ENCODE results near the gene BOC. TPM values are rescaled to one million over a fixed set of nuclear protein-coding genes. Genes with fewer than 3 reads are reported as not detected.

BOC gene
- total and polyA plus RNA-seq, 2 experiments from 2014 or later: 2.1 to 4.1 TPM

DNA sequence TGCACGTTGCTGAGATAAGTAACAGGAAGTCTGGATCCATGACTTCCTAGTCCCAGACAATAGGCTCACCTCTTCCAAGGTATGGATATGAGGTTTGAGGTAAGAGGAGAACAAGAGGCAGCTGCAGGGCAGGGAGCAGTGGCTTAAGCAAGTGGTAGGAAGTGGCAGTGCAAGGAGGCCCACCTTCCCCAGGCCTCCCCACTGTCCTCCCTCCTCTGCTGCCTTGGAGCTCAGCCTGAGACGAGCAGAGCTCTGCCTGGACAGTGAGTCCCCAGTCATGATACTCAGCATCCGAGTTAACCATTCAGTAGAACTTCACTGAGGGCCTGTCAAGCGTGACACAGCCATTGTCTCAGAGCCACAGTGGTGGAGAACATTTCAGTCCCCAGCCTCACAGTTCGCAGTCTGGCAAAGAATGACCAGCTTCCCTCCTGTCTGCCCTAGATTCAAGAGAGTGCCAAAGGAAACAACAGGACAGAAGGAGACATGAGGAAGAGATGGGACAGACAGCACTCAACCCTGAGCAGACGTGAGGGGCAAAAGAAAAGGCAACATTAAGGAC, 41.4 kb upstream of the BOC start (continued):
- TF ChIP-seq, protein P1, sequence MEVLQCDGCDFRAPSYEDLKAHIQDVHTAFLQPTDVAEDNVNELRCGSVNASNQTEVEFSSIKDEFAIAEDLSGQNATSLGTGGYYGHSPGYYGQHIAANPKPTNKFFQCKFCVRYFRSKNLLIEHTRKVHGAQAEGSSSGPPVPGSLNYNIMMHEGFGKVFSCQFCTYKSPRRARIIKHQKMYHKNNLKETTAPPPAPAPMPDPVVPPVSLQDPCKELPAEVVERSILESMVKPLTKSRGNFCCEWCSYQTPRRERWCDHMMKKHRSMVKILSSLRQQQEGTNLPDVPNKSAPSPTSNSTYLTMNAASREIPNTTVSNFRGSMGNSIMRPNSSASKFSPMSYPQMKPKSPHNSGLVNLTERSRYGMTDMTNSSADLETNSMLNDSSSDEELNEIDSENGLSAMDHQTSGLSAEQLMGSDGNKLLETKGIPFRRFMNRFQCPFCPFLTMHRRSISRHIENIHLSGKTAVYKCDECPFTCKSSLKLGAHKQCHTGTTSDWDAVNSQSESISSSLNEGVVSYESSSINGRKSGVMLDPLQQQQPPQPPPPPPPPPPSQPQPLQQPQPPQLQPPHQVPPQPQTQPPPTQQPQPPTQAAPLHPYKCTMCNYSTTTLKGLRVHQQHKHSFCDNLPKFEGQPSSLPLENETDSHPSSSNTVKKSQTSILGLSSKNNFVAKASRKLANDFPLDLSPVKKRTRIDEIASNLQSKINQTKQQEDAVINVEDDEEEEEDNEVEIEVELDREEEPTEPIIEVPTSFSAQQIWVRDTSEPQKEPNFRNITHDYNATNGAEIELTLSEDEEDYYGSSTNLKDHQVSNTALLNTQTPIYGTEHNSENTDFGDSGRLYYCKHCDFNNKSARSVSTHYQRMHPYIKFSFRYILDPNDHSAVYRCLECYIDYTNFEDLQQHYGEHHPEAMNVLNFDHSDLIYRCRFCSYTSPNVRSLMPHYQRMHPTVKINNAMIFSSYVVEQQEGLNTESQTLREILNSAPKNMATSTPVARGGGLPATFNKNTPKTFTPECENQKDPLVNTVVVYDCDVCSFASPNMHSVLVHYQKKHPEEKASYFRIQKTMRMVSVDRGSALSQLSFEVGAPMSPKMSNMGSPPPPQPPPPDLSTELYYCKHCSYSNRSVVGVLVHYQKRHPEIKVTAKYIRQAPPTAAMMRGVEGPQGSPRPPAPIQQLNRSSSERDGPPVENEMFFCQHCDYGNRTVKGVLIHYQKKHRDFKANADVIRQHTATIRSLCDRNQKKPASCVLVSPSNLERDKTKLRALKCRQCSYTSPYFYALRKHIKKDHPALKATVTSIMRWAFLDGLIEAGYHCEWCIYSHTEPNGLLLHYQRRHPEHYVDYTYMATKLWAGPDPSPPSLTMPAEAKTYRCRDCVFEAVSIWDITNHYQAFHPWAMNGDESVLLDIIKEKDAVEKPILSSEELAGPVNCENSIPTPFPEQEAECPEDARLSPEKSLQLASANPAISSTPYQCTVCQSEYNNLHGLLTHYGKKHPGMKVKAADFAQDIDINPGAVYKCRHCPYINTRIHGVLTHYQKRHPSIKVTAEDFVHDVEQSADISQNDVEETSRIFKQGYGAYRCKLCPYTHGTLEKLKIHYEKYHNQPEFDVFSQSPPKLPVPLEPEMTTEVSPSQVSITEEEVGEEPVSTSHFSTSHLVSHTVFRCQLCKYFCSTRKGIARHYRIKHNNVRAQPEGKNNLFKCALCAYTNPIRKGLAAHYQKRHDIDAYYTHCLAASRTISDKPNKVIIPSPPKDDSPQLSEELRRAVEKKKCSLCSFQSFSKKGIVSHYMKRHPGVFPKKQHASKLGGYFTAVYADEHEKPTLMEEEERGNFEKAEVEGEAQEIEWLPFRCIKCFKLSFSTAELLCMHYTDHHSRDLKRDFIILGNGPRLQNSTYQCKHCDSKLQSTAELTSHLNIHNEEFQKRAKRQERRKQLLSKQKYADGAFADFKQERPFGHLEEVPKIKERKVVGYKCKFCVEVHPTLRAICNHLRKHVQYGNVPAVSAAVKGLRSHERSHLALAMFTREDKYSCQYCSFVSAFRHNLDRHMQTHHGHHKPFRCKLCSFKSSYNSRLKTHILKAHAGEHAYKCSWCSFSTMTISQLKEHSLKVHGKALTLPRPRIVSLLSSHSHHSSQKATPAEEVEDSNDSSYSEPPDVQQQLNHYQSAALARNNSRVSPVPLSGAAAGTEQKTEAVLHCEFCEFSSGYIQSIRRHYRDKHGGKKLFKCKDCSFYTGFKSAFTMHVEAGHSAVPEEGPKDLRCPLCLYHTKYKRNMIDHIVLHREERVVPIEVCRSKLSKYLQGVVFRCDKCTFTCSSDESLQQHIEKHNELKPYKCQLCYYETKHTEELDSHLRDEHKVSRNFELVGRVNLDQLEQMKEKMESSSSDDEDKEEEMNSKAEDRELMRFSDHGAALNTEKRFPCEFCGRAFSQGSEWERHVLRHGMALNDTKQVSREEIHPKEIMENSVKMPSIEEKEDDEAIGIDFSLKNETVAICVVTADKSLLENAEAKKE (CRISPR knock-in tag; IDR thresholded peaks at IDR 0.05): no peak
- TF ChIP-seq NANOG (IDR thresholded peaks at IDR 0.05; ENCODE audit: borderline replicate concordance): no peak
- TF ChIP-seq, protein P2, sequence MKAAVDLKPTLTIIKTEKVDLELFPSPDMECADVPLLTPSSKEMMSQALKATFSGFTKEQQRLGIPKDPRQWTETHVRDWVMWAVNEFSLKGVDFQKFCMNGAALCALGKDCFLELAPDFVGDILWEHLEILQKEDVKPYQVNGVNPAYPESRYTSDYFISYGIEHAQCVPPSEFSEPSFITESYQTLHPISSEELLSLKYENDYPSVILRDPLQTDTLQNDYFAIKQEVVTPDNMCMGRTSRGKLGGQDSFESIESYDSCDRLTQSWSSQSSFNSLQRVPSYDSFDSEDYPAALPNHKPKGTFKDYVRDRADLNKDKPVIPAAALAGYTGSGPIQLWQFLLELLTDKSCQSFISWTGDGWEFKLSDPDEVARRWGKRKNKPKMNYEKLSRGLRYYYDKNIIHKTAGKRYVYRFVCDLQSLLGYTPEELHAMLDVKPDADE (IDR thresholded peaks at IDR 0.05): no peak
- no peak for TF ChIP-seq POLR2AphosphoS5 (IDR thresholded peaks at IDR 0.05; ENCODE audit: low read depth)
- no peak for TF ChIP-seq CREB1 (CRISPR knock-in tag; IDR thresholded peaks at IDR 0.05; ENCODE audit: low read depth)
- no peak for TF ChIP-seq EZH2phosphoT487 (IDR thresholded peaks at IDR 0.05; ENCODE audit: unreplicated experiment)
- no peak for TF ChIP-seq ZNF331 (CRISPR knock-in tag; IDR thresholded peaks at IDR 0.05; ENCODE audit: low read depth)
- TF ChIP-seq EZH2 (IDR thresholded peaks at IDR 0.05; ENCODE audit: low read depth, unreplicated experiment): no peak

DNA sequence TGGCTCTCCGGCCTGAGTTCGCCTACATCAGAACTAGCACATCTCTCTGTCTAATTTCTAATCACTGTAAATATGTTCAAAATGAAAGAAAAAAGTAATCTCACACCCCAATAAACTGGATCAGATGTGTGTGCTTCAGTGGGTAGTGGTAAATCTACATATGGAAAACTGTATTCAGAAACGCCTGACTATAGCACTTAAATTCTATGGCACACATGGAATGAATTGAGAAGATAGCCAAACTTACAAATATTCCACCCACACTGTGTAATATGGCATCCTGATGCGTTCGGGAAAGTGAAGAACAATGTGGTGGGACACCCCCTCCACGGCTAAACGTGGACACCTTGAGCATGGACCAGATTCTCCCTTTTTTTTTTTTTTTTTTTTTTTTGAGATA, 40.6 kb upstream of the BOC start:
- no peaks in the 10 kb centered on the region for H3K36me3 Mint-ChIP-seq (ENCODE audit: low read depth)
- H3K4me1 ChIP-seq (ENCODE audit: insufficient read depth): peaks cover 32% of the 10 kb centered on the region
- no peaks in the 10 kb centered on the region for H3K27me3 ChIP-seq (ENCODE audit: insufficient read depth)
- no peaks in the 10 kb centered on the region for H3K27me3 Mint-ChIP-seq (ENCODE audit: insufficient read depth, low read depth, poor library complexity)
- no peak for DNase-seq (ENCODE audit: low spot score)
- no peaks in the 10 kb centered on the region for H4K20me1 ChIP-seq (replicated peaks; ENCODE audit: insufficient read depth)
- no peaks in the 10 kb centered on the region for H3K9me2 ChIP-seq (ENCODE audit: insufficient read depth)
- no peaks in the 10 kb centered on the region for H3K36me3 ChIP-seq (ENCODE audit: insufficient read depth)
- H3K27ac Mint-ChIP-seq: no peak overlapping the region
- no peaks in the 10 kb centered on the region for H3K79me2 ChIP-seq (replicated peaks; ENCODE audit: insufficient read depth)
- no peak overlapping the region for H3K4me3 ChIP-seq
- no peak overlapping the region for H3K4me2 ChIP-seq
- H3K27ac ChIP-seq (ENCODE audit: low read depth): no peak overlapping the region
- H3K9me3 Mint-ChIP-seq: no peaks in the 10 kb centered on the region
- no peak overlapping the region for H3K4me3 Mint-ChIP-seq
- H3K4me1 Mint-ChIP-seq: peaks cover 20% of the 10 kb centered on the region
- no peak overlapping the region; the same call in 1 of the 2 replicates for H2AFZ ChIP-seq
- no peak for ATAC-seq
- no peaks in the 10 kb centered on the region for H3F3A ChIP-seq (replicated peaks; ENCODE audit: low read depth)
- no peak for TF ChIP-seq EZH2 (IDR thresholded peaks at IDR 0.05; ENCODE audit: low read depth, unreplicated experiment)
- no peak for TF ChIP-seq JUNB (IDR thresholded peaks at IDR 0.05; ENCODE audit: unreplicated experiment)
- no peak for TF ChIP-seq CREB1 (CRISPR knock-in tag; IDR thresholded peaks at IDR 0.05; ENCODE audit: low read depth)
- TF ChIP-seq, protein P3, sequence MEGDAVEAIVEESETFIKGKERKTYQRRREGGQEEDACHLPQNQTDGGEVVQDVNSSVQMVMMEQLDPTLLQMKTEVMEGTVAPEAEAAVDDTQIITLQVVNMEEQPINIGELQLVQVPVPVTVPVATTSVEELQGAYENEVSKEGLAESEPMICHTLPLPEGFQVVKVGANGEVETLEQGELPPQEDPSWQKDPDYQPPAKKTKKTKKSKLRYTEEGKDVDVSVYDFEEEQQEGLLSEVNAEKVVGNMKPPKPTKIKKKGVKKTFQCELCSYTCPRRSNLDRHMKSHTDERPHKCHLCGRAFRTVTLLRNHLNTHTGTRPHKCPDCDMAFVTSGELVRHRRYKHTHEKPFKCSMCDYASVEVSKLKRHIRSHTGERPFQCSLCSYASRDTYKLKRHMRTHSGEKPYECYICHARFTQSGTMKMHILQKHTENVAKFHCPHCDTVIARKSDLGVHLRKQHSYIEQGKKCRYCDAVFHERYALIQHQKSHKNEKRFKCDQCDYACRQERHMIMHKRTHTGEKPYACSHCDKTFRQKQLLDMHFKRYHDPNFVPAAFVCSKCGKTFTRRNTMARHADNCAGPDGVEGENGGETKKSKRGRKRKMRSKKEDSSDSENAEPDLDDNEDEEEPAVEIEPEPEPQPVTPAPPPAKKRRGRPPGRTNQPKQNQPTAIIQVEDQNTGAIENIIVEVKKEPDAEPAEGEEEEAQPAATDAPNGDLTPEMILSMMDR (conservative IDR thresholded peaks at IDR 0.05; ENCODE audit: low read depth in 2 of 2): no peak
- TF ChIP-seq, protein P2 (IDR thresholded peaks at IDR 0.05): no peak
- TF ChIP-seq NANOG (IDR thresholded peaks at IDR 0.05; ENCODE audit: borderline replicate concordance): no peak
